HepG2 (cell line): ENCODE measurements around the gene EFHD2. TPM values are rescaled to one million over a fixed set of nuclear protein-coding genes. Genes with fewer than 3 reads are reported as not detected.
A peak's percentile ranks its signal among the peaks of the same experiment; 100 is the strongest.

ENCODE experiments used
- ARID2 ChIP-seq: sonication (generic); formaldehyde crosslinking; IDR thresholded peaks from 2 replicates; pipeline ENCODE4 v1.8.1; 2022; ENCODE audit warnings: mild to moderate bottlenecking, missing genetic modification reagents, borderline replicate concordance
- BCL6 ChIP-seq: IDR thresholded peaks from 2 replicates; pipeline ENCODE4 v1.6.1; 2016; ENCODE audit warnings: missing genetic modification reagents, missing compliant biosample characterization
- FOSL2 ChIP-seq: sonication (generic); formaldehyde crosslinking; IDR thresholded peaks from 2 replicates; pipeline ENCODE4 v1.4.0; 2020; ENCODE audit warnings: missing genetic modification reagents
- GMEB1 ChIP-seq: sonication (generic); formaldehyde crosslinking; IDR thresholded peaks from 2 replicates; pipeline ENCODE4 v1.5.1; 2020; ENCODE audit warnings: missing genetic modification reagents, mild to moderate bottlenecking, borderline replicate concordance
- HDAC2 ChIP-seq: sonication (generic); formaldehyde crosslinking; IDR thresholded peaks from 2 replicates; pipeline ENCODE4 v1.4.0; 2020; ENCODE audit warnings: missing genetic modification reagents
- HOXA7 ChIP-seq: sonication (generic); formaldehyde crosslinking; IDR thresholded peaks from 2 replicates; pipeline ENCODE4 v1.8.1; 2022; ENCODE audit warnings: mild to moderate bottlenecking, missing genetic modification reagents, moderate library complexity
- KDM2A ChIP-seq: sonication (generic); formaldehyde crosslinking; IDR thresholded peaks from 2 replicates; pipeline ENCODE4 v1.4.0; 2020; ENCODE audit warnings: low read depth, missing genetic modification reagents, borderline replicate concordance
- MED1 ChIP-seq: sonication (generic); formaldehyde crosslinking; IDR thresholded peaks from 2 replicates; pipeline ENCODE4 v1.4.0; 2020; ENCODE audit warnings: missing genetic modification reagents
- MEIS1 ChIP-seq: sonication (generic); formaldehyde crosslinking; IDR thresholded peaks from 2 replicates; pipeline ENCODE4 v1.9.0; 2021; ENCODE audit warnings: mild to moderate bottlenecking, missing genetic modification reagents, moderate library complexity, borderline replicate concordance
- MIER3 ChIP-seq: IDR thresholded peaks from 2 replicates; pipeline ENCODE4 v1.6.1; 2016; ENCODE audit warnings: missing compliant biosample characterization, borderline replicate concordance
- MLX ChIP-seq: IDR thresholded peaks from 2 replicates; pipeline ENCODE4 v1.6.1; 2016
- NR2C2 ChIP-seq: sonication (generic); formaldehyde crosslinking; IDR thresholded peaks from 2 replicates; pipeline ENCODE4 v1.4.0; 2020; ENCODE audit warnings: missing genetic modification reagents, mild to moderate bottlenecking, moderate library complexity, borderline replicate concordance
- SNAPC2 ChIP-seq: sonication (generic); formaldehyde crosslinking; IDR thresholded peaks from 2 replicates; pipeline ENCODE4 v1.8.1; 2022; ENCODE audit warnings: mild to moderate bottlenecking, missing genetic modification reagents
- SP140L ChIP-seq: sonication (generic); formaldehyde crosslinking; IDR thresholded peaks from 2 replicates; pipeline ENCODE4 v1.4.0; 2020; ENCODE audit warnings: missing genetic modification reagents, borderline replicate concordance
- ZFP90 ChIP-seq: sonication (generic); formaldehyde crosslinking; IDR thresholded peaks from 2 replicates; pipeline ENCODE4 v1.8.0; 2022; ENCODE audit warnings: missing genetic modification reagents, mild to moderate bottlenecking, inconsistent platforms, borderline replicate concordance
- ZKSCAN1 ChIP-seq: fragments of 150-350 bp; IDR thresholded peaks from 2 replicates; pipeline ENCODE4 v1.6.1; 2014; ENCODE audit warnings: low read length
- ZNF256 ChIP-seq: sonication (generic); formaldehyde crosslinking; conservative IDR thresholded peaks from 2 replicates; pipeline ENCODE4 v1.4.0; 2020; ENCODE audit warnings: missing genetic modification reagents
- ZNF382 ChIP-seq: sonication (generic); formaldehyde crosslinking; IDR thresholded peaks from 2 replicates; pipeline ENCODE4 v1.5.0; 2020; ENCODE audit warnings: missing genetic modification reagents, mild to moderate bottlenecking, borderline replicate concordance
- ZNF577 ChIP-seq: sonication (generic); formaldehyde crosslinking; IDR thresholded peaks from 2 replicates; pipeline ENCODE4 v1.4.0; 2020; ENCODE audit warnings: mild to moderate bottlenecking, low read depth, missing genetic modification reagents, borderline replicate concordance
- ZNF644 ChIP-seq: IDR thresholded peaks from 2 replicates; pipeline ENCODE4 v1.6.1; 2016; ENCODE audit warnings: low read depth
- ZNF646 ChIP-seq: sonication (generic); formaldehyde crosslinking; IDR thresholded peaks from 2 replicates; pipeline ENCODE4 v1.9.0; 2021; ENCODE audit warnings: mild to moderate bottlenecking, missing genetic modification reagents
- ZNF775 ChIP-seq: sonication (generic); formaldehyde crosslinking; IDR thresholded peaks from 2 replicates; pipeline ENCODE4 v1.4.0; 2020; ENCODE audit warnings: missing genetic modification reagents, mild to moderate bottlenecking, moderate library complexity, borderline replicate concordance
- polyA plus RNA-seq, 8 experiments: library from polyadenylated mRNA; depleted of rRNA in 3 of 8; stranded (reverse) in 7 of 8; unstranded in 1 of 8; fragments of >200 nt; fragmentation: Illumina TruSeq in 4 of 8; extraction: Trizol in 4 of 8; gene quantifications; 2 replicates each; pipeline versions ENCODE4 v1.2.1 to v1.2.3, GENCODE V29; 2011 to 2016; ENCODE audit warnings: low read depth in 4 of 8, missing spikeins in 1 of 8, mixed read lengths in 1 of 8; ENCODE audit not compliant: insufficient read depth in 1 of 8
- total RNA-seq, 5 experiments: library from RNA; depleted of rRNA; stranded (reverse); fragments of >200 nt; fragmentation: Illumina TruSeq; extraction: Trizol; gene quantifications; 2 replicates each; pipeline ENCODE4 v1.2.3, GENCODE V29; 2016; ENCODE audit warnings: low read depth in 1 of 5

Gene EFHD2
- total and polyA plus RNA-seq, 2 of the 13 experiments (the other 11 are each of a cell fraction or from before 2014, with no cell fraction given) = 9.4 to 12.7 TPM

GRCh38 chr1:15420853-15421465 lies 11.3 kb downstream of the EFHD2 start (continued):
- peak; percentile 51; the same call in 1 of the 2 replicates for TF ChIP-seq NR2C2
- TF ChIP-seq MED1 (CRISPR knock-in tag) = peak; percentile 55; the same call in 1 of the 2 replicates
- no peak for TF ChIP-seq ARID2
- no peak for TF ChIP-seq MEIS1 (CRISPR knock-in tag)
- TF ChIP-seq ZNF577 = no peak
- TF ChIP-seq BCL6 (CRISPR knock-in tag) = peak; percentile 58; the same call in 1 of the 2 replicates
- TF ChIP-seq SNAPC2 = no peak
- no peak for TF ChIP-seq ZNF382 (CRISPR knock-in tag)
- TF ChIP-seq GMEB1 (CRISPR knock-in tag) = no peak
- TF ChIP-seq ZNF775 = no peak
- TF ChIP-seq HOXA7 (CRISPR knock-in tag) = no peak
- TF ChIP-seq MIER3 = 0 out of 2 replicates have a peak, but pooled peaks have one; percentile 44
- no peak for TF ChIP-seq ZFP90
- TF ChIP-seq ZNF644 (CRISPR knock-in tag) = peak; percentile 22; the same call in 1 of the 2 replicates
- TF ChIP-seq KDM2A (CRISPR knock-in tag) = peak; percentile 41; the same call in 1 of the 2 replicates
- no peak for TF ChIP-seq ZKSCAN1
- no peak for TF ChIP-seq MLX (CRISPR knock-in tag)
- no peak for TF ChIP-seq SP140L (CRISPR knock-in tag)
- no peak for TF ChIP-seq ZNF256 (CRISPR knock-in tag)
- TF ChIP-seq HDAC2 (CRISPR knock-in tag) = peak; percentile 46; the same call in 1 of the 2 replicates
- TF ChIP-seq FOSL2 (CRISPR knock-in tag) = peak; percentile 50
- no peak for TF ChIP-seq ZNF646
